GM19452 (cell line): ENCODE results near the gene MRPS27.

Source experiments
- ATAC-seq: cut with Tn5 transposase; IDR thresholded peaks from one replicate; pipeline ENCODE4 v1.9.1; 2021; ENCODE audit not compliant: unreplicated experiment

Gene MRPS27

GRCh38 chr5:72292411-72292810, 27.6 kb downstream of the MRPS27 start:
- ATAC-seq = no peak

- no peak for ATAC-seq
Observed at GRCh38 chr5:72291601-72292000, 28.4 kb downstream of the MRPS27 start.

GRCh38 chr5:72290356-72291133, 29.5 kb downstream of the MRPS27 start:
- no peak for ATAC-seq

GRCh38 chr5:72288924-72289323, 31.1 kb downstream of the MRPS27 start:
- no peak for ATAC-seq

- no peak for ATAC-seq
Observed at GRCh38 chr5:72286798-72287197, 33.2 kb downstream of the MRPS27 start.

- no peak for ATAC-seq
Observed at GRCh38 chr5:72285424-72285821, 34.6 kb downstream of the MRPS27 start.

- no peak for ATAC-seq
Observed at GRCh38 chr5:72284559-72285423, 35.2 kb downstream of the MRPS27 start.

GRCh38 chr5:72283358-72283757, 36.7 kb downstream of the MRPS27 start:
- ATAC-seq = no peak

GRCh38 chr5:72282878-72283277, 37.2 kb downstream of the MRPS27 start:
- no peak for ATAC-seq

GRCh38 chr5:72281764-72282499, 38.1 kb downstream of the MRPS27 start:
- ATAC-seq = no peak

- ATAC-seq = no peak
Observed at GRCh38 chr5:72281430-72281763, 38.6 kb downstream of the MRPS27 start.

GRCh38 chr5:72280581-72281069, 39.4 kb downstream of the MRPS27 start:
- no peak for ATAC-seq

- ATAC-seq = no peak
Observed at GRCh38 chr5:72276219-72276752, 43.8 kb downstream of the MRPS27 start.

GRCh38 chr5:72273547-72273946, 46.5 kb downstream of the MRPS27 start:
- no peak for ATAC-seq

GRCh38 chr5:72272398-72272797, 47.6 kb downstream of the MRPS27 start:
- ATAC-seq = no peak

- ATAC-seq = no peak
Observed at GRCh38 chr5:72271702-72272101, 48.3 kb downstream of the MRPS27 start.

GRCh38 chr5:72270037-72270436, 50.0 kb downstream of the MRPS27 start:
- ATAC-seq = no peak

GRCh38 chr5:72269411-72269780, 50.6 kb downstream of the MRPS27 start:
- ATAC-seq = no peak

GRCh38 chr5:72268753-72269410, 51.2 kb downstream of the MRPS27 start:
- peak; percentile 69 for ATAC-seq

GRCh38 chr5:72268260-72268659, 51.8 kb downstream of the MRPS27 start:
- no peak for ATAC-seq

GRCh38 chr5:72267685-72268084, 52.4 kb downstream of the MRPS27 start:
- no peak for ATAC-seq
